ENCODE measurements around the gene ADAMTS12. TPM values are rescaled to one million over a fixed set of nuclear protein-coding genes. Genes with fewer than 3 reads are reported as not detected.

ADAMTS12 gene
- total RNA-seq, 1 donor from 2014 or later = 26.8 TPM

Small RNA genes lying within 50 kb of the gene (small RNA-seq; reads per million reads assigned to genes)
- gene RNU6-923P (ENCODE audit: low replicate concordance) = not detected

Other genes with a start within 250 kb of the ADAMTS12 start
- gene RXFP3, start 44.4 kb upstream of the ADAMTS12 start, total RNA-seq = not detected
- 0.39 TPM for gene SLC45A2, start 92.7 kb upstream of the ADAMTS12 start, total RNA-seq
- gene AMACR, start 116.1 kb upstream of the ADAMTS12 start, total RNA-seq = 5.6 TPM
- 34.8 TPM for gene C1QTNF3, start 151.2 kb upstream of the ADAMTS12 start, total RNA-seq